IMR-90 (cell line): ENCODE measurements around the gene ETV6. TPM values are rescaled to one million over a fixed set of nuclear protein-coding genes. Genes with fewer than 3 reads are reported as not detected.
A peak's percentile ranks its signal among the peaks of the same experiment; 100 is the strongest.

ENCODE experiments used
- ATAC-seq: fragments of 200-7000 bp; cut with Tn5 transposase; 2 replicates; pipeline ENCODE4 v1.9.1; 2020; ENCODE audit warnings: low read depth, mild to moderate bottlenecking, moderate library complexity
- BruUV-seq: library from RNA; stranded (reverse); fragments of 400-500 nt; replicated peaks from 2 replicates; lab custom pipeline; 2021; lab: Mats Ljungman, UMichigan
- CTCF ChIA-PET: fragments of 300-600 bp; formaldehyde crosslinking; extraction: SDS; loops from one replicate; lab custom pipeline; 2021; ENCODE audit warnings: antibody characterized with exemption; lab: Yijun Ruan, JAX
- POLR2A ChIA-PET: fragments of 300-600 bp; sonication (Branson Sonifier 250); formaldehyde crosslinking; loops from one replicate; lab custom pipeline; 2022; ENCODE audit warnings: antibody characterized with exemption; ENCODE audit not compliant: unreplicated experiment; lab: Charles Lee
- DNase-seq: peaks from one replicate; pipeline ENCODE4 v3.0.0; 2013
- H2AFZ ChIP-seq: replicated peaks from 2 replicates; pipeline ENCODE3; 2013; ENCODE audit warnings: low read length, mild to moderate bottlenecking; ENCODE audit not compliant: poor library complexity
- H2AK5ac ChIP-seq: 2 replicates; pipeline ENCODE4 v1.6.1; 2013; ENCODE audit warnings: low read depth, low read length, inconsistent platforms
- H2AK9ac ChIP-seq: replicated peaks from 2 replicates; pipeline ENCODE3; 2013; ENCODE audit warnings: mild to moderate bottlenecking, low read depth, low read length, moderate library complexity; ENCODE audit not compliant: poor library complexity
- H2BK120ac ChIP-seq: 2 replicates; pipeline ENCODE4 v1.6.1; 2013; ENCODE audit warnings: low read depth, low read length, inconsistent platforms
- H2BK15ac ChIP-seq: 3 replicates; pipeline ENCODE4 v1.6.1; 2013; ENCODE audit warnings: low read depth, low read length, inconsistent platforms
- H2BK20ac ChIP-seq: 2 replicates; pipeline ENCODE4 v1.6.1; 2013; ENCODE audit warnings: low read depth, mild to moderate bottlenecking, inconsistent platforms, low read length, moderate library complexity
- H2BK5ac ChIP-seq: 2 replicates; pipeline ENCODE4 v1.6.1; 2013; ENCODE audit warnings: mild to moderate bottlenecking, low read depth, low read length, inconsistent platforms; ENCODE audit not compliant: poor library complexity, severe bottlenecking
- H3K14ac ChIP-seq: replicated peaks from 2 replicates; pipeline ENCODE4 v1.6.1; 2013; ENCODE audit warnings: low read depth, low read length, inconsistent platforms
- H3K18ac ChIP-seq: 2 replicates; pipeline ENCODE4 v1.6.1; 2013; ENCODE audit warnings: low read depth, low read length, control low read depth
- H3K23ac ChIP-seq: 2 replicates; pipeline ENCODE4 v1.6.1; 2013; ENCODE audit warnings: low read depth, low read length, inconsistent platforms
- H3K27ac ChIP-seq: 2 replicates; pipeline ENCODE4 v1.5.1; 2013; ENCODE audit warnings: mild to moderate bottlenecking, control low read depth, low read length; ENCODE audit not compliant: insufficient read depth
- H3K27me3 ChIP-seq: 2 replicates; pipeline ENCODE4 v1.6.1; 2013; ENCODE audit warnings: low read length; ENCODE audit not compliant: control insufficient read depth, insufficient read depth
- H3K36me3 ChIP-seq: 2 replicates; pipeline ENCODE4 v1.6.1; 2013; ENCODE audit warnings: low read length, mixed read lengths; ENCODE audit not compliant: control insufficient read depth, insufficient read depth
- H3K4ac ChIP-seq: 2 replicates; pipeline ENCODE4 v1.6.1; 2013; ENCODE audit warnings: low read depth, low read length, inconsistent platforms
- H3K4me1 ChIP-seq: 2 replicates; pipeline ENCODE4 v1.6.1; 2013; ENCODE audit warnings: low read length, mixed read lengths; ENCODE audit not compliant: control insufficient read depth, insufficient read depth
- H3K4me2 ChIP-seq: 2 replicates; pipeline ENCODE4 v1.6.1; 2013; ENCODE audit warnings: low read depth, mild to moderate bottlenecking, control low read depth, low read length, moderate library complexity
- H3K4me3 ChIP-seq: 2 replicates; pipeline ENCODE4 v1.5.1; 2013; ENCODE audit warnings: low read depth, mild to moderate bottlenecking, control low read depth, low read length, moderate library complexity; ENCODE audit not compliant: insufficient read depth
- H3K56ac ChIP-seq: 2 replicates; pipeline ENCODE4 v1.6.1; 2013; ENCODE audit warnings: low read length, inconsistent platforms; ENCODE audit not compliant: insufficient read depth; ENCODE audit errors: extremely low read depth
- H3K79me1 ChIP-seq, 2 experiments: 2 replicates each; pipeline ENCODE4 v1.6.1; 2013; ENCODE audit warnings: low read length in 2 of 2, inconsistent platforms in 1 of 2, low read depth in 1 of 2
- H3K9ac ChIP-seq: 2 replicates; pipeline ENCODE4 v1.6.1; 2013; ENCODE audit warnings: low read depth, low read length, control low read depth
- H3K9me1 ChIP-seq: 2 replicates; pipeline ENCODE4 v1.6.1; 2013; ENCODE audit warnings: low read length, inconsistent platforms; ENCODE audit not compliant: insufficient read depth
- H3K9me3 ChIP-seq: 2 replicates; pipeline ENCODE4 v1.6.1; 2013; ENCODE audit warnings: low read length; ENCODE audit not compliant: control insufficient read depth, insufficient read depth
- H4K20me1 ChIP-seq: 2 replicates; pipeline ENCODE4 v1.6.1; 2013; ENCODE audit warnings: low read length, inconsistent platforms; ENCODE audit not compliant: insufficient read depth
- H4K5ac ChIP-seq: 2 replicates; pipeline ENCODE4 v1.6.1; 2013; ENCODE audit warnings: mild to moderate bottlenecking, low read depth, low read length, control low read depth
- H4K8ac ChIP-seq, 2 experiments: 2 replicates each; pipeline ENCODE4 v1.6.1; 2013; ENCODE audit warnings: low read depth in 2 of 2, low read length in 2 of 2, control low read depth in 1 of 2, inconsistent platforms in 1 of 2
- H4K91ac ChIP-seq: 2 replicates; pipeline ENCODE4 v1.6.1; 2013; ENCODE audit warnings: low read depth, low read length, inconsistent platforms; ENCODE audit not compliant: insufficient read depth
- BHLHE40 ChIP-seq: fragments of 150-350 bp; IDR thresholded peaks from 2 replicates; pipeline ENCODE4 v1.6.1; 2016; ENCODE audit warnings: mild to moderate bottlenecking, low read depth, low read length
- CEBPB ChIP-seq: IDR thresholded peaks from 2 replicates; pipeline ENCODE4 v1.6.1; 2012; ENCODE audit warnings: low read depth, low read length, improper control_type of control experiment
- CHD1 ChIP-seq: IDR thresholded peaks from 2 replicates; pipeline ENCODE4 v1.6.1; 2012; ENCODE audit warnings: low read depth, low read length, improper control_type of control experiment
- CTCF ChIP-seq: conservative IDR thresholded peaks from 2 replicates; pipeline ENCODE4 v1.5.1; 2012; ENCODE audit warnings: mild to moderate bottlenecking, low read depth, low read length, improper control_type of control experiment
- ELK1 ChIP-seq: fragments of 150-350 bp; IDR thresholded peaks from 2 replicates; pipeline ENCODE4 v1.6.1; 2016; ENCODE audit warnings: low read depth, mild to moderate bottlenecking, low read length, moderate library complexity, borderline replicate concordance
- FOS ChIP-seq: fragments of 150-350 bp; IDR thresholded peaks from 2 replicates; pipeline ENCODE4 v1.6.1; 2016; ENCODE audit warnings: low read depth, low read length
- MAFK ChIP-seq: IDR thresholded peaks from 2 replicates; pipeline ENCODE4 v1.6.1; 2012; ENCODE audit warnings: low read depth, low read length, improper control_type of control experiment
- MAZ ChIP-seq: IDR thresholded peaks from 2 replicates; pipeline ENCODE4 v1.6.1; 2012; ENCODE audit warnings: low read depth, mild to moderate bottlenecking, low read length, improper control_type of control experiment, moderate library complexity, borderline replicate concordance
- NFE2L2 ChIP-seq: fragments of 150-350 bp; IDR thresholded peaks from 2 replicates; pipeline ENCODE4 v1.6.1; 2016; ENCODE audit warnings: low read depth, mild to moderate bottlenecking, low read length
- POLR2A ChIP-seq: IDR thresholded peaks from 2 replicates; pipeline ENCODE4 v1.6.1; 2012; ENCODE audit warnings: mild to moderate bottlenecking, low read depth, low read length
- RAD21 ChIP-seq: IDR thresholded peaks from 2 replicates; pipeline ENCODE4 v1.6.1; 2012; ENCODE audit warnings: low read length, improper control_type of control experiment
- RCOR1 ChIP-seq: IDR thresholded peaks from 2 replicates; pipeline ENCODE4 v1.6.1; 2012; ENCODE audit warnings: mild to moderate bottlenecking, low read length, improper control_type of control experiment; ENCODE audit not compliant: insufficient replicate concordance
- RFX5 ChIP-seq: IDR thresholded peaks from 2 replicates; pipeline ENCODE4 v1.8.0; 2012; ENCODE audit warnings: low read depth, mild to moderate bottlenecking, low read length, moderate library complexity
- USF2 ChIP-seq: fragments of 150-350 bp; IDR thresholded peaks from 2 replicates; pipeline ENCODE4 v1.6.1; 2017; ENCODE audit warnings: mild to moderate bottlenecking, antibody characterized with exemption, low read length, low read depth
- WGBS, 2 experiments: methylation state at CpG; one replicate each; pipeline versions ENCODE4 v1.1.5 to v1.1.7; 2013; ENCODE audit warnings: missing lambda C conversion rate in 2 of 2; ENCODE audit not compliant: insufficient read length in 1 of 2; ENCODE audit errors: extremely low coverage in 2 of 2; 5-methylcytosine and 5-hydroxymethylcytosine counted together
- dilution Hi-C: fragments of 300-500 bp; cut with HindIII; formaldehyde crosslinking; loops from one replicate; pipeline ENCODE4 v1.14.3; 2018; ENCODE audit warnings: low sequenced_read_pairs; ENCODE audit not compliant: unreplicated experiment
- in situ Hi-C: fragments of 300-500 bp; cut with MboI; formaldehyde crosslinking; loops from 3 replicates; pipeline ENCODE4 v1.14.3; 2019; ENCODE audit warnings: low sequenced_read_pairs, inconsistent platforms, mixed read lengths
- intact Hi-C: fragments of 100-400 bp; cut with micrococcal nuclease; formaldehyde crosslinking; loops from 2 replicates; pipeline ENCODE4 v1.10.0; 2022
- polyA plus RNA-seq, 3 experiments: library from polyadenylated mRNA; depleted of rRNA; stranded (reverse); fragments of >200 nt; gene quantifications; 2 replicates each; pipeline ENCODE4 v1.2.3, GENCODE V29; 2012; ENCODE audit warnings: low replicate concordance in 1 of 3
- total RNA-seq: library from RNA; depleted of rRNA; stranded (reverse); fragments of >200 nt; gene quantifications from 2 replicates; pipeline ENCODE4 v1.2.3, GENCODE V29; 2012

Gene ETV6
- total and polyA plus RNA-seq, 2 of the 4 experiments (the other 2 are of a cell fraction) = 8.4 to 9.9 TPM

DNA sequence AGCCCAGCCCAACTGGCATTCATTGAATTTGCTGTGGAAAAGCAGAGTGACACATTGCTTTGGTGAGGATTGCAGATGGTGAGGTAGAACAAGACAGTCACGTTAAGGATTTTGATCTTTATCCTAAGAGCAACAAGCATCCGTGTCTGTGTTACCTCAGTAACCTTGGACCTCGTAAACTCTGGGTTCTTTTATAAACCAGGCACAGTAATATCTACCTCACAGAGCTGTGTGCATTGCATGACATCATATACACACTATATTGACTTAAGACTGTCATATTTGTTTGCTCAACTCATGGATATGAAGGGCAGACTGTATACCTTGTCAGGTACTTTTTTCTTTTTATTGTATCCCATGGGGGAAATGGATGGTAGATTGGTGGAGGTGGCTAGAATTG is 156.2 kb downstream of the ETV6 start:
- intact Hi-C loops = no loop called here
- Histone ChIP-seq H3K27ac (no peak overlapping the region), H3K79me1 (peaks cover 19 to 49% of the 10 kb centered on the region in 2 experiments), H2AFZ (no peak overlapping the region), H3K4ac (no peak overlapping the region), H3K18ac (no peak overlapping the region), H2BK15ac (no peak overlapping the region), H3K27me3 (no peaks in the 10 kb centered on the region), H4K91ac (no peak overlapping the region), H3K9ac (no peak overlapping the region), H3K36me3 (peaks cover 1% of the 10 kb centered on the region), H3K23ac (no peak overlapping the region), H3K14ac (no peak overlapping the region), H3K4me2 (no peak overlapping the region), H4K8ac (no peak overlapping the region), H2BK120ac (no peak overlapping the region), H3K56ac (no peak overlapping the region), H3K9me3 (no peaks in the 10 kb centered on the region), H2BK5ac (no peak overlapping the region), H2BK20ac (no peak overlapping the region), H4K20me1 (peaks cover 3% of the 10 kb centered on the region; the same call in 1 of the 2 replicates), H2AK5ac (0 out of 2 replicates have a peak overlapping the region, but pooled peaks have one; percentile 8), H3K4me1 (no peaks in the 10 kb centered on the region), H3K4me3 (no peak overlapping the region), H3K9me1 (0 out of 2 replicates have a peak, but pooled peaks cover 2% of the 10 kb centered on the region), H2AK9ac (no peak overlapping the region), H4K5ac (no peak overlapping the region)
- DNase-seq = no peak
- no CpG with 5 or more reads among the region's 3 CpGs for WGBS, 2 experiments
- no peak for TF ChIP-seq MAZ
- TF ChIP-seq BHLHE40 = no peak
- no peak for TF ChIP-seq RAD21
- TF ChIP-seq ELK1 = no peak
- TF ChIP-seq POLR2A = no peak
- TF ChIP-seq MAFK = no peak
- TF ChIP-seq RFX5 = no peak
- no peak for TF ChIP-seq RCOR1
- no peak for TF ChIP-seq FOS
- TF ChIP-seq CEBPB = no peak
- TF ChIP-seq CHD1 = no peak
- no peak for TF ChIP-seq USF2
- no peak for TF ChIP-seq NFE2L2
- TF ChIP-seq CTCF = no peak
- ATAC-seq = no peak
- in situ Hi-C loops = no loop called here
- dilution Hi-C loops = no loop called here
- CTCF ChIA-PET = interaction anchor here (0.9 kb wide), 1 partner anchor 39 kb away, joined by 4 read pairs; no protein-coding TSS in a partner anchor
- BruUV-seq = no TSS peak
- POLR2A ChIA-PET = no interaction called here
